ENCODE data around the gene GALNT7.

The GALNT7 gene

DNA sequence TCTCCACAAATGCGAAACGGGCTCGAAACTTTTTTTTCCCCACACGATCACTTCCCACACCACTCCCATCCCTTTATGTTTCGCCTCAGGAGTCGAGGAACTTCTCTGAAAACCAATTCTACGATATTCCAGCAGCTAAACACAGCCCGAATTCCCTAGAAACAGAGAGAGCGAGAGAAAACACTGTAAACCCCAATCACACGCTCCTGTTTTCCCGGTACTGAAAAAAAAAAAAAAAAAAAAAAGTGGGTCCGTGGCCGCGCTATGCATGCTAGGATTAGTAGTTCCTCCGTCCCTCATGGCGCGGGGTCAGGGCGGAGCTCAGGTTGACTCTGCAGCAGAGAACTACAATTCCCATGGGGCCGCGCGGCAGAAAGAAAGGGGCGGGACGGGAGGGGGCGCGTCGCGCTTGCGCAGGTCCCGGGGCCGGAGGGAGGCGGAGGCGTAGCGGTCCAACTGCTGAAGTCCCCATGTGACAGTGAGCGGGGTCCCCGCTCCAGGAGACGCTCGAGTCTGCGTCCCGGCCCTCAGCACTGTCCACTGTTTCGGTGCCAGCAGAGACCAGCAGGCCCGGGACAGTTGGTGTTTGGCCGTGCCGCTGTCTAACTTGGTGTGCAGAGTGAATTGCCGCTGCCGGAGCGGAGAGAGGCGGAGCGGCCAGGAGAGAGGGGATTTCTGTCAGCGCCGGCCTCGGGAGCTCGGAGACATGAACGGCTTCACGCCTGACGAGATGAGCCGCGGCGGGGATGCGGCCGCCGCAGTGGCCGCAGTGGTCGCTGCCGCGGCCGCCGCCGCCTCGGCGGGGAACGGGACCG, 202.1 kb downstream of the GALNT7 start, which contains the start of gene SAP30:
Gene SAP30, plus strand, starts transcription at position 478 of the 815 bp plus-strand sequence. Its CDS starts 229 bp downstream, at position 707.
- ATAC-seq (replicated peaks) (peak; percentile 88 to 90), DNase-seq (peak; percentile 92)
- H3K36me3 Mint-ChIP-seq = peaks cover 2 to 6% of the 10 kb centered on the region in 2 donors
- H3K4me3 Mint-ChIP-seq = peak within 1 kb of the TSS; percentile 99 to 100
- H3K4me1 Mint-ChIP-seq = peaks cover 5 to 17% of the 10 kb centered on the region in 2 donors
- peaks cover 0 to 5% of the 10 kb centered on the region in 2 donors for H3K27me3 Mint-ChIP-seq
- H3K27ac Mint-ChIP-seq = peak within 1 kb of the TSS; percentile 98
- H3K9me3 Mint-ChIP-seq = no peaks in the 10 kb centered on the region

DNA sequence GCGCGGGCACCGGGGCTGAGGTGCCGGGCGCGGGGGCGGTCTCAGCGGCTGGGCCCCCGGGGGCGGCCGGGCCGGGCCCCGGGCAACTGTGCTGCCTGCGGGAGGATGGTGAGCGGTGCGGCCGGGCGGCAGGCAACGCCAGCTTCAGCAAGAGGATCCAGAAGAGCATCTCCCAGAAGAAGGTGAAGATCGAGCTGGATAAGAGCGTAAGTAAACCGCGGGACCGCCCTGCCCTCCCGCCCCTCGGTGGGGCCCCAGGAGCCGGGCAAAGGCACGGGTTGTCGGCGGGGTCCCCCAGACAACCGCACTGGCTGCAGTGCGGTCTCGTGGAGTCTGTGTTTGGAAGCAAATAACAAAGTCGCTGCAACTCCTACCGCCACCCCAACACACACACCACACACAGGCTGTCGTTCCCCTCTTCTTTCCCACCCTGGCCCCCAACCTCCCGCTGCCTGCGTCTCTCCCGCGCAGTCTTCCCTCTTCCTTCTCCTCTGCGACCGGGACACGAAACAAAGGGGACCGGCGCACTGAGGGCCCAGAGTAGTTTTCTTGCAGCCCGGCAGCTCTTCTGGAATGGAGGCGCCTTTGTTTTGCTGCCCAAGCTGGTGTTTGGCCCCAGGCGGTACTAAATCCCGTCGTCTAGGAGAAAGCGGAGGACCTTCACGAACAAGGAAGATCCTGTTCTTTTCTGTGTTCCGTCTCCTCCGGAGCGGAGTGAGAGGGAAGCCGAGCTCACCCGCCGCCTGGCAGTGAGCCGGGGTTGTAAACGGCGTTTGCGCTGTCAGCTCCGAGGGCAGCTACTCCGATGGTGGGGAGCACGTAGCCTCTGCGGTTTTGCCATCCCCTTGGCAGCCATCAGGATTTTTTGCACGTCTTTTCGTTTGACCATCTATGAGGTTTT, 202.9 kb downstream of the GALNT7 start:
- H3K27ac Mint-ChIP-seq = peak overlapping the region; percentile 85
- ATAC-seq (replicated peaks) = peak; percentile 12 to 16
- peak overlapping the region; percentile 99 to 100 for H3K4me3 Mint-ChIP-seq
- H3K9me3 Mint-ChIP-seq = no peaks in the 10 kb centered on the region
- H3K36me3 Mint-ChIP-seq = peaks cover 2 to 6% of the 10 kb centered on the region in 2 donors
- peak; percentile 17 for DNase-seq
- H3K4me1 Mint-ChIP-seq = peaks cover 5 to 17% of the 10 kb centered on the region in 2 donors
- H3K27me3 Mint-ChIP-seq = peaks cover 0 to 5% of the 10 kb centered on the region in 2 donors

Data from stimulated activated naive B cell treated with anti-CD40 and anti-IgM and Interleukin-4, amounts not matched to agents 10 μg/mL and 1 μg/mL and 100 μg/mL, for 72 hours (primary cell).